ENCODE data around the gene HABP2. TPM values are rescaled to one million over a fixed set of nuclear protein-coding genes. Genes with fewer than 3 reads are reported as not detected.

Gene HABP2
- total RNA-seq, 1 donor, result not detected

DNA sequence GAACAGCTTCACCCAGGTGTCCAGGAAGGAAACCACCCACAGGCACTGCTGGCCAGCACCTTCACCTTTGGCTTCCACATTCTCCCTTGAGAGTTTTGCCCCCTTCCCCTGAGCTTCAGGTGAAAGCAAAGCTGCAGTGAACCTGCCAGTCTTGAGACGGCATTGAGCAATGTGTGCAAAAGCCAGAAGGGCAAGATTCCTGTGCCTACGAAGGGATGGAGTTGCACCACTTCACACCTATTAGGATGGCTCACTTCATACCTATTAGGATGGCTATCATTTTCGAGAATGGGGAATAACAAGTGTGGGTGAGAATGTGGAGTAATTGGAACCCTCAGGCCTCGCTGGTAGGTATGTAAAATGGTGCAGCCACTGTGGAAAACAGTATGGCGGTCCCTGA is 7.2 kb downstream of the HABP2 start:
- DNase-seq (ENCODE audit: low read depth), result no peak
- no peak overlapping the region for H3K4me3 ChIP-seq (ENCODE audit: low read depth, low read length)
- TF ChIP-seq, protein P1, sequence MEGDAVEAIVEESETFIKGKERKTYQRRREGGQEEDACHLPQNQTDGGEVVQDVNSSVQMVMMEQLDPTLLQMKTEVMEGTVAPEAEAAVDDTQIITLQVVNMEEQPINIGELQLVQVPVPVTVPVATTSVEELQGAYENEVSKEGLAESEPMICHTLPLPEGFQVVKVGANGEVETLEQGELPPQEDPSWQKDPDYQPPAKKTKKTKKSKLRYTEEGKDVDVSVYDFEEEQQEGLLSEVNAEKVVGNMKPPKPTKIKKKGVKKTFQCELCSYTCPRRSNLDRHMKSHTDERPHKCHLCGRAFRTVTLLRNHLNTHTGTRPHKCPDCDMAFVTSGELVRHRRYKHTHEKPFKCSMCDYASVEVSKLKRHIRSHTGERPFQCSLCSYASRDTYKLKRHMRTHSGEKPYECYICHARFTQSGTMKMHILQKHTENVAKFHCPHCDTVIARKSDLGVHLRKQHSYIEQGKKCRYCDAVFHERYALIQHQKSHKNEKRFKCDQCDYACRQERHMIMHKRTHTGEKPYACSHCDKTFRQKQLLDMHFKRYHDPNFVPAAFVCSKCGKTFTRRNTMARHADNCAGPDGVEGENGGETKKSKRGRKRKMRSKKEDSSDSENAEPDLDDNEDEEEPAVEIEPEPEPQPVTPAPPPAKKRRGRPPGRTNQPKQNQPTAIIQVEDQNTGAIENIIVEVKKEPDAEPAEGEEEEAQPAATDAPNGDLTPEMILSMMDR (IDR thresholded peaks at IDR 0.05; ENCODE audit: insufficient read depth, low read depth, low read length), result no peak

DNA sequence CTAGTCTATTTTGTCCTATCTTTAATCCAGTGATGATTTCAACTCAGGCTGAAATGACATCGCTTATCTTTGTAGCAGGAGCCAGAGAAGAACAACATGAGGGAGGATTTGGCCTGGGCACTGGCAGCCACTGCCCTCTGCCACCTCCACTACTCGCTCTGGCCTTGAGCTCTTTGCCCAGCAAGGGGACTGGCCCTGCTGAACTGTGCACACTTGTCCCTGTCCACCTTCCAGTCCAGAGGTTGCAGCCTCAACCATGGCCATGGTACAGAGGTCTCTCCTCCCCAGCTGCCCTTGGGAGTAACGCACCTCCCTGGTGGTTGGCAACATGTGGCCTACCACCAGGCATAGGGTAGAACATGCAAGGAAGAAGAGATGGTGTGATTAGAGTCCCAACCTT is 8.4 kb downstream of the HABP2 start:
- no peak overlapping the region for H3K4me3 ChIP-seq (ENCODE audit: low read depth, low read length)
- TF ChIP-seq, protein P1 (IDR thresholded peaks at IDR 0.05; ENCODE audit: insufficient read depth, low read depth, low read length), result no peak
- no peak for DNase-seq (ENCODE audit: low read depth)

DNA sequence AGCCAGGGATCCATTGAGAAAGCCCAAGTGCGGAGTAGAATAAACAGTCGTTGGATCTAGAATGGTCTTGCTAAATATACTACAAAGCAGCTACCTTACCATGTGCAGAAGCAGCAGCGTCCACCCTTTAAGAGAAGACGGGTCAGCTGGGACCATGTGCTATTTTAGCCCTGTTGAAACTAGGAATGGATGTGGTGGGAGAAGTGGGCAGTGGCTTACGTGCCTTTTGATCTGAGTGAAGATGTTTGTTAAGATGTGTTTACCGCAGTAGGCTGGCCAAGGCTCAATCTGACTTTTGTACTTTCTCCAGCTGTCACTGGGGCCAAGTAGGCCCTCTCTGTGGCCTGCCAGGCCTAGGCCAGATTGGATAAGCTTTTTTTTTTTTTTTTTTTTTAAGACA is 9.2 kb downstream of the HABP2 start:
- TF ChIP-seq, protein P1 (IDR thresholded peaks at IDR 0.05; ENCODE audit: insufficient read depth, low read depth, low read length), result no peak
- no peak for DNase-seq (ENCODE audit: low read depth)
- no peak overlapping the region for H3K4me3 ChIP-seq (ENCODE audit: low read depth, low read length)

DNA sequence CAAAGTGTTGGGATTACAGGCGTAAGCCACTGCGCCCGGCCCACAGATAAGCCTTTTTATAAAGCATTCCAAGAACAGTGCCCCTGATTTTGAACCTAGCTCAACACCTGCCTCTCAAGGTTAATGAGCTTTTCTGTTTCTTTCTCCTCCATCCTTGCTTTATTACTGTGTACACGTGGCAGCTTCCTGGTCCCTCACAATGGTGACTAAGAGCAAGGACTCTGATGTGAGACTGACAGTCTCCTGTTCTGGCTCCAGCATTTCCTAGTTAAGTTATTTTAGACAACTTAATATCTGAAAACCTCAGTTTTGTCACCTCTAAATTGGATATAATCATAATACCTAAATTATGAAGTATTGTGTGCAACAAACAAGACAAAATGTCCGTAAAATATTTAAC is 9.9 kb downstream of the HABP2 start:
- H3K4me3 ChIP-seq (ENCODE audit: low read depth, low read length), result no peak overlapping the region
- DNase-seq (ENCODE audit: low read depth), result no peak
- TF ChIP-seq, protein P1 (IDR thresholded peaks at IDR 0.05; ENCODE audit: insufficient read depth, low read depth, low read length), result no peak

DNA sequence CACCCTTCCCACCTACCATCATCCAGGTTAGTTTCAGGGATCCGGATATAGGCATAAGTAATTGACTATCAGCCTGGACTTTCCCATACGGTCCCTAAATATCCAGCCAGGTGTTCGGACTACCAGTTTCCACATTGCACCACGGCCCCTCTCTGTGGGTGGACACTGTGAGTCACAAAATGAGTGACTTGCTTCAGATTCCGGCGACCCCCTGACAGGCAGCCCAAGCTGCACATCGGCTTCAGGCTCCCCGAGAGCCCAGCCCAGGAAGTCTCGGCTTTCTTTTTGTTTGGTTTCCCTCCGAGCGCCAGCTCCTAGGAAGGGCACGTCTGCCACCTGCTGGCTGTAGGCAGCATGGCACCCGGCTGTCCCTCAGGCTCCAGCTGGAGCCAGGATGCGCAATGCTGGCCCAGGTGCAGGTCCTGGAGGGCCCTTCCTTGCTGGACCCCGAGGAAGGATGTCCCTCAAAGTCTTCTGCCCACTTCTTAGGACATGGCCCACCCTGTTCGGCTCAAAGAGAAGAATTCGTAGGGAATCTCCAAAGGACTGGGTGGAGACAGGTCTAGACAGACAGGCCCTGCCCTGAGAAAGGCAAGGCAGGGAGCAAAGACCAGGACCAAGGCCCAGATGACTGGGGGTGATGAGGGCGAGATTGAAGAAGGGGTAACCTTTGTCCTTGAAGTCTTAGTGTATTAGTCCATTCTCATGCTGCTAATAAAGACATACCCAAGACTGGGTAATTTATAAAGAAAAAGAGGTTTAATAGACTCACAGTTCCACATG is 10.6 kb downstream of the HABP2 start:
- TF ChIP-seq, protein P1 (IDR thresholded peaks at IDR 0.05; ENCODE audit: insufficient read depth, low read depth, low read length), result peak; percentile 98
- peak overlapping the region; percentile 57 for H3K4me3 ChIP-seq (ENCODE audit: low read depth, low read length)
- DNase-seq (ENCODE audit: low read depth), result peak; percentile 59

DNA sequence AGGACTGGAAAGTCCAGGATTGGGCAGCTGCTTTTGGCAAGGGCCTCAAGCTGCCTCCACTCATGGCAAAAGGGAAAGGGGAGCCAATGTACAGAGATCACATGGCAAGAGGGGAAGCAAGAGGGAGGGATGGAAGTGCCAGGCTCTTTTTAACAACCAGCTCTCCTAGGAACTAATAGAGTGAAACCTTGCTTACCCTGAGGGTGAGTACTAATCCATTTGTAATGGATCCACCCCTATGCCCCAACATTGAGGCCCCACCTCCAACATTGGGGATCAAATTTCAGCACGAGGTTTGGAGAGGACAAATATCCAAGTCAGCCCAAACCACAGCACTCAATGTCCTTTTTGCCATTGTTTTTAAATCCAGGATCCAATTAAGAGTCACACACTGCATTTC is 12.5 kb downstream of the HABP2 start:
- TF ChIP-seq, protein P1 (IDR thresholded peaks at IDR 0.05; ENCODE audit: insufficient read depth, low read depth, low read length), result no peak
- DNase-seq (ENCODE audit: low read depth), result no peak
- no peak overlapping the region for H3K4me3 ChIP-seq (ENCODE audit: low read depth, low read length)

DNA sequence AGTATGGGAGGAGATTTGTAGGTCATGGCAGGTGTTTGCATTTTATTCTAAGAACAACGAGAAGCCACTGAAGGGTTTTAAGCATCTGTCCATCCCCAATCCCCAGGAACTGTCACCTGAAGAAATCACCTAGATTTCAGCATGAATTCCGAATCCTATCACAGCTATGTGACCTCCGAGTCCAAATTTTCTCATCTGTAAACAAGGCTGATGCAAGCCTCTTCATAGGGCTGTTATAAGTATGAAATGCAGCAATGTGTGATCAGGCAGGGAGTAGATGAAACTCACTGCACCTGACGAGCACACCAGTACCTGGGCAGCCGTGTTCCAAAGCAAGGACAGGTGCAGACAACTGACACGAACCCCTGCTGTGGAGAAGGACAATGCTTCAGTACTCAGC is 14.0 kb downstream of the HABP2 start:
- TF ChIP-seq, protein P1 (IDR thresholded peaks at IDR 0.05; ENCODE audit: insufficient read depth, low read depth, low read length), result no peak
- no peak for DNase-seq (ENCODE audit: low read depth)
- no peak overlapping the region for H3K4me3 ChIP-seq (ENCODE audit: low read depth, low read length)

Measured in fibroblast of villous mesenchyme (primary cell).